Activated naive CD8-positive, alpha-beta T cell (primary cell): ENCODE measurements around the gene CHRNG.
A peak's percentile ranks its signal among the peaks of the same experiment; 100 is the strongest.
"Not testable (repeated sequence)": the region's sequence is repeated elsewhere in the genome, so short reads cannot be mapped to it uniquely, and the experiment has no call there.

ENCODE experiments used
- H3K27ac Mint-ChIP-seq: one replicate; pipeline ENCODE4 v1.8.0; 2021; ENCODE audit warnings: mixed read lengths
- H3K27me3 Mint-ChIP-seq: one replicate; pipeline ENCODE4 v1.8.0; 2021; ENCODE audit warnings: mixed read lengths
- H3K36me3 Mint-ChIP-seq: one replicate; pipeline ENCODE4 v1.8.0; 2021; ENCODE audit warnings: mixed read lengths
- H3K4me1 Mint-ChIP-seq: one replicate; pipeline ENCODE4 v1.8.0; 2021; ENCODE audit warnings: low read depth, mixed read lengths
- H3K4me3 Mint-ChIP-seq: one replicate; pipeline ENCODE4 v1.8.0; 2021; ENCODE audit warnings: mild to moderate bottlenecking, mixed read lengths
- H3K9me3 Mint-ChIP-seq: one replicate; pipeline ENCODE4 v1.8.0; 2021; ENCODE audit warnings: low read depth, mixed read lengths

Gene CHRNG

DNA sequence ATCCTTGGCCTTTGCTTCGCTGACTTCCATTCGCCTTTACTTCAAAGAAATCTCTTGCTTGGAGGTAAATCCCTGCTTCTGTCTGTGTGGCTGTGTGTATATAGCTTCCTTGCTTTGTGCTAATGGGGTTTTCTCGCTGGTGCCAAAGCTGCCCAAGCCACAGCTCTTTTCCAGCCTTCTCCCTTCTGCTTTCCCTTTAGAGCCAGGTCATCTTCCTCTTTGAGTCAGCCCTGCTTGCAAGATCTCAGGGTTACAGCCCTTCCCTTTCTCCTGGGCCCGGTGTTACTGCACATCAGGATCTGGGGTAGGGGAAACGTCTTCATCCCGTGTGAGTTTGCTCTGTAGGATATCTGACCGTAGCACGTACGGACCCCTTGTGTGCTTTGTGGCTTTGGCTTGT lies 30.0 kb downstream of the CHRNG start:
- H3K27ac Mint-ChIP-seq = no peak overlapping the region
- H3K36me3 Mint-ChIP-seq = peaks cover 14% of the 10 kb centered on the region
- H3K4me3 Mint-ChIP-seq = no peak overlapping the region
- no peaks in the 10 kb centered on the region for H3K27me3 Mint-ChIP-seq
- H3K4me1 Mint-ChIP-seq = no peaks in the 10 kb centered on the region
- H3K9me3 Mint-ChIP-seq = no peaks in the 10 kb centered on the region

- not testable (repeated sequence) for H3K27ac Mint-ChIP-seq, H3K4me1 Mint-ChIP-seq, H3K27me3 Mint-ChIP-seq, H3K4me3 Mint-ChIP-seq, H3K9me3 Mint-ChIP-seq
- peaks cover 14% of the 10 kb centered on the region for H3K36me3 Mint-ChIP-seq
These were observed 31.0 kb downstream of the CHRNG start for GRCh38 chr2:232570481-232570880.

DNA sequence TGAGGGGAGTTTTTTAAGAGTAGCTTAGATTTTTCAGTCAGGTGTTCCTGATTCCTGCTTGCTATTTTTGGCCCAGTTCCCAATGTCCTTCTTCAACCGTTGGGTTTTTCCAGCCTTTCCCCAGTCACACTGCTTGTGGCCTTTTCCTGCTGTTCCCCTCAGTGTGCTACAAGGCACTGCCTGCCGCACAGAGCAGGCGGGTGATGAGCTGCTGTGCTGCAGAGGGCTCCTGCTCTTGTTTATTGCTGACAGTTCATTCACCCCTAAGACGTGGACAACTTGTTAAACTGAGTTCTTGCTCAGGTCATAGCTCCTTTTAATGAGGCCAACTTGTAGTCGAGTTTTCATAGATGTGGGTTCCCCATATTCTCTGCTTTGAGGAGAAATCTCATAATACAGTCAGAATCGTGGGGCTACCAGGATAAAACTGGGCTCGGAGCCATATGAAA lies 31.6 kb downstream of the CHRNG start:
- Mint-ChIP-seq H3K27me3 (no peaks in the 10 kb centered on the region), H3K27ac (no peak overlapping the region), H3K9me3 (no peaks in the 10 kb centered on the region), H3K4me3 (no peak overlapping the region), H3K4me1 (no peaks in the 10 kb centered on the region), H3K36me3 (peaks cover 14% of the 10 kb centered on the region)

DNA sequence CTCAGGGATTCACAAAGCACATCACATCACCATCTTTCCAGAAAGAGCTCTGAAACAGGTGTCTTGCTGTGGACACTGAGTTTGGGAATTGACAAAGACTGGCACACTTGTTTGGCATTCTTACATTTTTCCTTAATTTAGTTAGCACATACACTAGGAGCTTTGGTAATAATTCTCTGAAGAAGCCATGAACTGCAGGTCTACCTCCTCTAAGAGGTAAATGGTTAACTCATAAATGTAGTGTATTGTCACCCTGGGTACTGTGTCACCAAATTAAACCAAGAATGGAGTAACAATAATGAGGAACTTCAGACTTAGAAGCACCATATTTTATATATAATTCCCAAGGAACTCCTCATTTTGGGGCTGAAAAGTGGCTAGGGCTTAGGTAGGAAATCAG lies 33.5 kb downstream of the CHRNG start:
- Mint-ChIP-seq H3K4me3 (no peak overlapping the region), H3K9me3 (no peaks in the 10 kb centered on the region), H3K27ac (no peak overlapping the region), H3K27me3 (no peaks in the 10 kb centered on the region), H3K4me1 (no peaks in the 10 kb centered on the region), H3K36me3 (peaks cover 8% of the 10 kb centered on the region)

GRCh38 chr2:232573771-232574435 lies 34.4 kb downstream of the CHRNG start:
- Mint-ChIP-seq H3K27me3 (no peaks in the 10 kb centered on the region), H3K4me1 (no peaks in the 10 kb centered on the region), H3K4me3 (no peak overlapping the region), H3K36me3 (peaks cover 6% of the 10 kb centered on the region), H3K27ac (peak overlapping the region; percentile 24), H3K9me3 (no peaks in the 10 kb centered on the region)

DNA sequence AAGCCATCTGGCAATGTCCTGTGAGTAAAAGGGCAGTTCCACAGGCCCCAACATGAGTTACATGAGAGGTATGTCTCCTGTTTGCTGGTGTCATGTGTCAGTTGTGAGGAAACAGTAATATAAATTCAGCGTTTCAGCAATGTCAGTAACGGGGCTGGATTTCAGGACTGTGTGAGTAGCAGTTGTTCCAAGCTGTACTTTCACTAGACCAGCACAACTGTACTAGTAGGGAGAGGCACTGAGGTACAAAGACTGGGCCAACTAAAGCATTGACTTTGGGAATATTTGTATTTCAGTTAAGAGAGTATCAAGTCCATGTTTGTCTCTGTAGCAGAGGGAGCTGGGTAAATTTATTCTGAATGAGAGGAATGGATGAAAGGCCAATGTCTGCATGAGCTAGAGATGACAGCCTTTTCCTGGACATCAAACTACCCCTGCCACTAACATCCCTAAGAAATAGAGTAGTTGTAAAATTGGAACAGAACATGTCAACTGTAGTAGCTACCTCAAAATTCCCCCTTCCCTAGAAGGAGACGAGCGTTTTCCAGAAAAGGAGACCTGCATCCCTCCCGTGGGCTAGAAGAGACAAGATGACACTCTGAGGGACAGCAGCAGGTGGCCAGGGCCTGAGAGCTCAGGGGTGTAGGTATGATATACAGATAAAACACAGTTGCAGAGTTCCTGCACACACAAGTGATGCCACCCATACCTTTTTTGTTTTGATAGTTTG lies 35.3 kb downstream of the CHRNG start:
- Mint-ChIP-seq H3K4me3 (no peak overlapping the region), H3K4me1 (no peaks in the 10 kb centered on the region), H3K27me3 (no peaks in the 10 kb centered on the region), H3K27ac (no peak overlapping the region), H3K36me3 (peaks cover 5% of the 10 kb centered on the region), H3K9me3 (no peaks in the 10 kb centered on the region)

DNA sequence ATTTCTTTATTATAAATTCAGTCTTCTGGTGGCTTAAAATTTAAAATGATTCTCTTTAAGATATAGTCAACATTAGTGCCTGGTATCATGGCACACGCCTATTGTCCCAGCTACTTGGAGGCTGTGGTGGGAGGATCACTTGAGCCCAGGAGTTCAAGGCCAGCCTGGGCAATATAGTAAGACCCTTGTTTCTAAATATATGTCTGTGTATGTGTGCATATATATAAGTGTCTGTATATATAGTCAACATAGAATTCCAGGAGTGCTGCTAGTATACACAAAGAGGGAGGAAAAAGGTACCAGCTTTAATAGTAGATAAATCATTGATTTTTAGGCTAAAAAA lies 35.9 kb downstream of the CHRNG start:
- H3K27me3 Mint-ChIP-seq = no peaks in the 10 kb centered on the region
- no peaks in the 10 kb centered on the region for H3K4me1 Mint-ChIP-seq
- H3K27ac Mint-ChIP-seq = no peak overlapping the region
- no peaks in the 10 kb centered on the region for H3K9me3 Mint-ChIP-seq
- H3K36me3 Mint-ChIP-seq = peaks cover 5% of the 10 kb centered on the region
- H3K4me3 Mint-ChIP-seq = no peak overlapping the region

DNA sequence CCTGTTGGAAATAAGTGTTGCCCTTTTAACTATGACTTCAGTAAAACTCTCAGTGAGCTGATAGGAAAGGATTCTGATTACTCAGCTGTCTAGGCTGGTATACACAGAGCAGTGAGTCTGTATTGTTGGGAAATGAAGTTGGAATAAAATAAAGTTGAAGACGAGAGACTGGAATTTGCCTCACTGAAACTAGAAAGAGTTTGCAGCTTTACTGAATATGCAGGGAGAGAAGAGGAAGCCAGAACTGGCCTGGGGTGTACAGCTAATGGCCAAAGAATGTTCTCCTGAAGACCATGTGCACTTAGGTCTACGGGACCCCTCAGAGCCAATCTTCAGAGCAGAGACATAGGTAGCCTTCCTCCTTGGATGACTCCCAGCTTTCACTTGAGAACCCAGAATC lies 37.5 kb downstream of the CHRNG start:
- no peak overlapping the region for H3K4me3 Mint-ChIP-seq
- H3K27ac Mint-ChIP-seq = no peak overlapping the region
- H3K36me3 Mint-ChIP-seq = peaks cover 13% of the 10 kb centered on the region
- H3K4me1 Mint-ChIP-seq = no peaks in the 10 kb centered on the region
- no peaks in the 10 kb centered on the region for H3K27me3 Mint-ChIP-seq
- H3K9me3 Mint-ChIP-seq = no peaks in the 10 kb centered on the region

- no peak overlapping the region for H3K27ac Mint-ChIP-seq
- H3K4me1 Mint-ChIP-seq = no peaks in the 10 kb centered on the region
- H3K36me3 Mint-ChIP-seq = peaks cover 20% of the 10 kb centered on the region
- H3K4me3 Mint-ChIP-seq = no peak overlapping the region
- H3K9me3 Mint-ChIP-seq = no peaks in the 10 kb centered on the region
- H3K27me3 Mint-ChIP-seq = no peaks in the 10 kb centered on the region
These were observed 38.3 kb downstream of the CHRNG start for GRCh38 chr2:232577841-232578240.

DNA sequence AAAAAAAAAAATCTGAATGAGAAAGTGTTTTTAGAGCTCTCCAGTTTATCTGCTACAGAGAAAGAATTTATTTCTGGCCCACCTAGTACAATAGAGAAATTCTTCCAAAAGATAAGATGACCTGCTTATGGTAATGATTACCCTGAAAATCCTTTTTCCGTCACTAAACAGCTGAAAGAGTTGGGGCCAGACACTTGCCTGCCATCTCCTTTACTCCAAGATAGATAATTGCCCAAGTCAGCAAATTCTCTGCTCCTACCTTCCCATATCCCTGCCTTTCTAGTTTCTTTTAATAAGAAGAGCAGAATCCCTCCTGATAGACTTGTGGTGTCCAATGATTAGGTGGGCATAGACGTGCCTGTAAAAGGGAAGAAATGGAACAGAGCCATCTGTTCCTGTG lies 39.1 kb downstream of the CHRNG start:
- Mint-ChIP-seq H3K9me3 (no peaks in the 10 kb centered on the region), H3K27ac (no peak overlapping the region), H3K27me3 (no peaks in the 10 kb centered on the region), H3K4me3 (no peak overlapping the region), H3K4me1 (no peaks in the 10 kb centered on the region), H3K36me3 (peaks cover 26% of the 10 kb centered on the region)

GRCh38 chr2:232580648-232580981 lies 41.1 kb downstream of the CHRNG start:
- H3K4me3 Mint-ChIP-seq = no peak overlapping the region
- no peak overlapping the region for H3K27ac Mint-ChIP-seq
- no peaks in the 10 kb centered on the region for H3K27me3 Mint-ChIP-seq
- H3K36me3 Mint-ChIP-seq = peaks cover 36% of the 10 kb centered on the region
- no peaks in the 10 kb centered on the region for H3K9me3 Mint-ChIP-seq
- H3K4me1 Mint-ChIP-seq = no peaks in the 10 kb centered on the region

GRCh38 chr2:232581725-232582124 lies 42.2 kb downstream of the CHRNG start:
- no peak overlapping the region for H3K27ac Mint-ChIP-seq
- no peaks in the 10 kb centered on the region for H3K9me3 Mint-ChIP-seq
- no peak overlapping the region for H3K4me3 Mint-ChIP-seq
- H3K27me3 Mint-ChIP-seq = no peaks in the 10 kb centered on the region
- H3K36me3 Mint-ChIP-seq = peaks cover 32% of the 10 kb centered on the region
- H3K4me1 Mint-ChIP-seq = no peaks in the 10 kb centered on the region

- H3K4me3 Mint-ChIP-seq = no peak overlapping the region
- peaks cover 31% of the 10 kb centered on the region for H3K36me3 Mint-ChIP-seq
- no peaks in the 10 kb centered on the region for H3K27me3 Mint-ChIP-seq
- H3K4me1 Mint-ChIP-seq = no peaks in the 10 kb centered on the region
- no peak overlapping the region for H3K27ac Mint-ChIP-seq
- no peaks in the 10 kb centered on the region for H3K9me3 Mint-ChIP-seq
These were observed 44.7 kb downstream of the CHRNG start for GRCh38 chr2:232584238-232584637.

GRCh38 chr2:232586943-232587505 lies 47.5 kb downstream of the CHRNG start:
- H3K9me3 Mint-ChIP-seq = no peaks in the 10 kb centered on the region
- H3K27me3 Mint-ChIP-seq = no peaks in the 10 kb centered on the region
- peaks cover 22% of the 10 kb centered on the region for H3K36me3 Mint-ChIP-seq
- H3K4me1 Mint-ChIP-seq = no peaks in the 10 kb centered on the region
- no peak overlapping the region for H3K4me3 Mint-ChIP-seq
- H3K27ac Mint-ChIP-seq = no peak overlapping the region

GRCh38 chr2:232587512-232587911 lies 48.0 kb downstream of the CHRNG start:
- Mint-ChIP-seq H3K9me3 (no peaks in the 10 kb centered on the region), H3K4me3 (no peak overlapping the region), H3K27me3 (no peaks in the 10 kb centered on the region), H3K4me1 (no peaks in the 10 kb centered on the region), H3K27ac (no peak overlapping the region), H3K36me3 (peaks cover 18% of the 10 kb centered on the region)

GRCh38 chr2:232588031-232588430 lies 48.5 kb downstream of the CHRNG start:
- Mint-ChIP-seq H3K9me3 (no peaks in the 10 kb centered on the region), H3K27ac (no peak overlapping the region), H3K4me1 (no peaks in the 10 kb centered on the region), H3K4me3 (no peak overlapping the region), H3K27me3 (no peaks in the 10 kb centered on the region), H3K36me3 (peaks cover 14% of the 10 kb centered on the region)
